DND-41 (cell line): ENCODE data around the gene B3GNT8.
A peak's percentile ranks its signal among the peaks of the same experiment; 100 is the strongest.

ENCODE experiments used
- ATAC-seq: fragments of 200-7000 bp; cut with Tn5 transposase; 3 replicates; pipeline ENCODE4 v1.9.1; 2021; ENCODE audit warnings: low read depth; ENCODE audit not compliant: insufficient read depth
- DNase-seq: peaks from one replicate; pipeline ENCODE4 v3.0.0-alpha.2; 2020
- H2AFZ ChIP-seq: 2 replicates; pipeline ENCODE4 v1.6.0; 2012; ENCODE audit warnings: low read depth, low read length
- H3K27ac ChIP-seq: 2 replicates; pipeline ENCODE4 v1.5.1; 2012; ENCODE audit warnings: low read length, inconsistent platforms
- H3K27me3 ChIP-seq: fragments of 200-600 bp; sonication (generic); 2 replicates; pipeline ENCODE4 v1.6.0; 2012; ENCODE audit warnings: low read length, mild to moderate bottlenecking, inconsistent platforms; ENCODE audit not compliant: insufficient read depth, poor library complexity
- H3K36me3 ChIP-seq: 2 replicates; pipeline ENCODE4 v1.5.1; 2012; ENCODE audit warnings: low read length, inconsistent platforms; ENCODE audit not compliant: insufficient read depth
- H3K4me1 ChIP-seq: 2 replicates; pipeline ENCODE4 v1.5.1; 2012; ENCODE audit warnings: mild to moderate bottlenecking, low read length; ENCODE audit not compliant: insufficient read depth
- H3K4me2 ChIP-seq: 2 replicates; pipeline ENCODE4 v1.6.0; 2012; ENCODE audit warnings: mild to moderate bottlenecking, moderate library complexity, low read length, inconsistent platforms; ENCODE audit not compliant: insufficient read depth
- H3K4me3 ChIP-seq, 2 experiments: fragments of 200-600 bp in 1 of 2; shearing (Covaris generic) in 1 of 2; 2 replicates each; pipeline ENCODE4 v1.5.1; 2012 to 2016; ENCODE audit warnings: inconsistent platforms in 2 of 2, low read length in 2 of 2, mild to moderate bottlenecking in 2 of 2, low read depth in 1 of 2, moderate library complexity in 1 of 2
- H3K79me2 ChIP-seq: 2 replicates; pipeline ENCODE4 v1.6.0; 2012; ENCODE audit warnings: low read length, inconsistent platforms; ENCODE audit not compliant: insufficient read depth
- H3K9ac ChIP-seq: 2 replicates; pipeline ENCODE4 v1.6.0; 2012; ENCODE audit warnings: low read depth, mild to moderate bottlenecking, inconsistent platforms, low read length, moderate library complexity
- H3K9me3 ChIP-seq: 2 replicates; pipeline ENCODE4 v1.5.1; 2012; ENCODE audit warnings: low read length, moderate library complexity, mild to moderate bottlenecking, inconsistent platforms; ENCODE audit not compliant: insufficient read depth, severe bottlenecking
- H4K20me1 ChIP-seq: 2 replicates; pipeline ENCODE4 v1.6.0; 2012; ENCODE audit warnings: low read length; ENCODE audit not compliant: insufficient read depth
- EZH2 ChIP-seq: IDR thresholded peaks from 3 replicates; pipeline ENCODE4 v1.6.1; 2012; ENCODE audit warnings: borderline replicate concordance, low read depth, mild to moderate bottlenecking, moderate library complexity, low read length, inconsistent platforms; ENCODE audit not compliant: severe bottlenecking
- TF ChIP-seq, protein P1 (sequence below): IDR thresholded peaks from 2 replicates; pipeline ENCODE4 v1.5.1; 2012; ENCODE audit warnings: borderline replicate concordance, low read length, moderate library complexity, mild to moderate bottlenecking; ENCODE audit not compliant: poor library complexity, severe bottlenecking; ENCODE audit errors: extremely low read depth

Gene B3GNT8

DNA sequence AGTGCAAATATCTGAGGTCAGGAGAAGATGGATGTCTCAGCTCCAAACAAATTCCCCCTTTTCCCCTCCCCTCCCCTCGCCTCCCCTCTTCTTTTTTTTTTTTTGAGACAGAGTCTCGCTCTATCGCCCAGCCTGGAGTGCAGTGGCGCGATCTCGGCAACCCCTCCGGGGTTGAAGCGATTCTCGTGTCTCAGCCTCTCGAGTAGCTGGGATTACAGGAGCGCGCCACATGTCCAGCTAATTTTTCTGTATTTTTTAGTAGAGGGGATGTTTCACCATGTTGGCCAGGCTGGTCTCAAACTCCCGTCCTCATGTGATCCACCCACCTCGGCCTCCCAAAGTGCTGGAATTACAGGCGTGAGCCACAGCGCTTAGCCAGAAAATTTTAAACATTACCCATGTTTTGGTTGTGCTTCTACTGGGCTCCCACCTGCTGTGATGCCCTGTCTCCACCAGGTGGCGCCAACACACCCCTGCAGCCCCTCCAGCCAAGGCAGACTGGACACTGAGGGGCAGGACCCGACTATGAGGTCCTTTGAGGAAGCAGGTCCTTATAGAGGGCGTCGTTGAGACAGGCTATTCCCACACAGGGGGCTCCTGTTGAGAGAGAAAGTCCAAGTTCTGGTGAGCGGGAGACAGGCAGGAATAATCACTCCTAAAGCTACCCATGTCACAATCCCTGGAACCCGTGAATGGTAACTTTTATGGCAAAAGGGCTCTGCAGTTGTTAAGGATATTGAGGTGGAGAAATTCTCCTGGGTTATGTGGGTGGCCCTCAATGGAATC, 22.1 kb upstream of the B3GNT8 start:
- H3K9ac ChIP-seq = no peak overlapping the region
- H3K4me3 ChIP-seq = no peak overlapping the region

DNA sequence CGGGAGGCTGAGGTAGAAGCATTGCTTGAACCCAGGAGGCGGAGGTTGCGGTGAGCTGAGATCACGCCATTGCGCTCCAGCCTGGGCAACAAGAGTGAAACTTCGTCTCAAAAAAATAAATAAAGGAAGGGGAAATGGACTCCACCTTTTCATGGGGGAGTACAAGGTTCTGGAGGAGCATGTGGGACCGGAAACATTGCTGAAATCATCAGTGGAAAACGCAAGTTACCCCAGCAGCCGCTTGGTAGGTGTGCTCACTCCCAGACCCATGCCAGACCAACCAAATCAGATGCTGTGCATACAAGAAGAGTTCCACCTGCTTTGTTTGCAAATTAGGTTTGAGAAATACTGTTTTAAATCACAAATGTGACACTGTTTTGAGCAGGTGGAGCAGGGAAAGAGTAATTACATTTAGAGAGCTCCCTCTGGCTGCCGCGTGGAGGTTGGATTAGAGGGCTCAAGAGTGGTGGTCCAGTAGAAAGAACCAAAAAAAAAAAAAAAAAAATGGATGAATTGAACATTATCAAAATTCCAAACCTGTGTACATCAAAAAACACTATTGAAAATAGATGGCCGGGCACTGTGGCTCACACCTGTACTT, 20.7 kb upstream of the B3GNT8 start:
- H2AFZ ChIP-seq = no peak overlapping the region
- TF ChIP-seq EZH2 = no peak
- TF ChIP-seq, protein P1, sequence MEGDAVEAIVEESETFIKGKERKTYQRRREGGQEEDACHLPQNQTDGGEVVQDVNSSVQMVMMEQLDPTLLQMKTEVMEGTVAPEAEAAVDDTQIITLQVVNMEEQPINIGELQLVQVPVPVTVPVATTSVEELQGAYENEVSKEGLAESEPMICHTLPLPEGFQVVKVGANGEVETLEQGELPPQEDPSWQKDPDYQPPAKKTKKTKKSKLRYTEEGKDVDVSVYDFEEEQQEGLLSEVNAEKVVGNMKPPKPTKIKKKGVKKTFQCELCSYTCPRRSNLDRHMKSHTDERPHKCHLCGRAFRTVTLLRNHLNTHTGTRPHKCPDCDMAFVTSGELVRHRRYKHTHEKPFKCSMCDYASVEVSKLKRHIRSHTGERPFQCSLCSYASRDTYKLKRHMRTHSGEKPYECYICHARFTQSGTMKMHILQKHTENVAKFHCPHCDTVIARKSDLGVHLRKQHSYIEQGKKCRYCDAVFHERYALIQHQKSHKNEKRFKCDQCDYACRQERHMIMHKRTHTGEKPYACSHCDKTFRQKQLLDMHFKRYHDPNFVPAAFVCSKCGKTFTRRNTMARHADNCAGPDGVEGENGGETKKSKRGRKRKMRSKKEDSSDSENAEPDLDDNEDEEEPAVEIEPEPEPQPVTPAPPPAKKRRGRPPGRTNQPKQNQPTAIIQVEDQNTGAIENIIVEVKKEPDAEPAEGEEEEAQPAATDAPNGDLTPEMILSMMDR = no peak
- H3K9ac ChIP-seq = no peak overlapping the region
- no peaks in the 10 kb centered on the region for H4K20me1 ChIP-seq
- no peaks in the 10 kb centered on the region for H3K4me1 ChIP-seq
- H3K36me3 ChIP-seq = no peaks in the 10 kb centered on the region
- no peak overlapping the region for H3K4me3 ChIP-seq
- ATAC-seq = no peak
- H3K9me3 ChIP-seq = no peaks in the 10 kb centered on the region
- no peak for DNase-seq
- no peak overlapping the region for H3K4me2 ChIP-seq
- no peaks in the 10 kb centered on the region for H3K79me2 ChIP-seq
- H3K27me3 ChIP-seq = no peaks in the 10 kb centered on the region
- H3K27ac ChIP-seq = no peak overlapping the region

More for the DNA sequence above, 22.1 kb upstream of the B3GNT8 start:
- Histone ChIP-seq H3K4me2 (no peak overlapping the region), H2AFZ (no peak overlapping the region), H3K27me3 (no peaks in the 10 kb centered on the region), H3K4me1 (no peaks in the 10 kb centered on the region), H3K36me3 (no peaks in the 10 kb centered on the region), H3K9me3 (no peaks in the 10 kb centered on the region), H4K20me1 (no peaks in the 10 kb centered on the region), H3K79me2 (no peaks in the 10 kb centered on the region), H3K27ac (no peak overlapping the region)
- TF ChIP-seq, protein P1 = peak; percentile 95
- TF ChIP-seq EZH2 = no peak
- peak; percentile 50 for DNase-seq
- peak; percentile 79 for ATAC-seq

DNA sequence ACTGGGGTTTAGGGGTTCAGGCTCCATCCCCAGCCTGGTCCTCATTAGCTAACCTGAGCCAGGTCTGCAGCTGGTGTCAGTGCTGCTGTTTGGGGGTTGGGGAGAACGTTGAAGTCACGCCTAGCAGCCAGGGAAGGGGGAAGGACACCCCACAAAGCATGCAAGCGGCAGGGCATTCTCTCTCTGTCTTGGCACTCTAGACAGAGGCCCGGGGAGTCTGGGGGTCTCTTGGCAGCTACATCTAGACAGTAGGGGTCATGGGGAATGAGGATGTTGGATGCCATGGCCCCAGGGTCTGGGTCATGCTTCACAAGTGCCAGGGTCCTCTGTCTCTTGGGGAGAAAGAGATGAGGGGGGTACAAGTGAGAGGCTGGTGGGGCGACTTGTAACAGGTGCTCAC, 18.4 kb upstream of the B3GNT8 start:
- Histone ChIP-seq H3K27ac (no peak overlapping the region), H2AFZ (no peak overlapping the region), H3K9me3 (no peaks in the 10 kb centered on the region), H3K4me3 (no peak overlapping the region), H3K9ac (no peak overlapping the region), H3K4me2 (no peak overlapping the region), H3K79me2 (no peaks in the 10 kb centered on the region), H3K36me3 (no peaks in the 10 kb centered on the region), H4K20me1 (no peaks in the 10 kb centered on the region), H3K27me3 (no peaks in the 10 kb centered on the region), H3K4me1 (no peaks in the 10 kb centered on the region)
- ATAC-seq (no peak), DNase-seq (no peak)
- TF ChIP-seq, protein P1 = no peak
- no peak for TF ChIP-seq EZH2
